RWPE2 (cell line): ENCODE measurements around the gene PPFIA3.

Source experiments
- ATAC-seq: fragments of 200-7000 bp; cut with Tn5 transposase; 3 replicates; pipeline ENCODE4 v1.9.1; 2021; ENCODE audit warnings: low read depth
- DNase-seq: peaks from one replicate; pipeline ENCODE4 v3.0.0-alpha.2; 2020; ENCODE audit warnings: low spot score
- H3K27ac ChIP-seq: fragments of 450-650 bp; 2 replicates; pipeline ENCODE4 v1.5.1; 2017; ENCODE audit warnings: mild to moderate bottlenecking; ENCODE audit not compliant: poor library complexity, severe bottlenecking
- H3K27me3 ChIP-seq: fragments of 250-450 bp; sonication (Bioruptor Pico); 2 replicates; pipeline ENCODE4 v1.5.1; 2021; ENCODE audit warnings: mild to moderate bottlenecking, moderate library complexity; ENCODE audit not compliant: insufficient read depth, poor library complexity, severe bottlenecking
- H3K36me3 ChIP-seq: fragments of 250-450 bp; sonication (Bioruptor Pico); 2 replicates; pipeline ENCODE4 v1.5.1; 2020; ENCODE audit warnings: low read depth, mild to moderate bottlenecking, moderate library complexity
- H3K4me1 ChIP-seq: fragments of 250-450 bp; sonication (Bioruptor Pico); 2 replicates; pipeline ENCODE4 v1.5.1; 2021; ENCODE audit warnings: mild to moderate bottlenecking, moderate library complexity; ENCODE audit not compliant: insufficient read depth, poor library complexity, severe bottlenecking
- H3K4me3 ChIP-seq: fragments of 250-450 bp; sonication (Bioruptor Pico); 2 replicates; pipeline ENCODE4 v1.5.1; 2021; ENCODE audit warnings: mild to moderate bottlenecking, moderate library complexity; ENCODE audit not compliant: severe bottlenecking
- H3K9me3 ChIP-seq: fragments of 250-450 bp; sonication (Bioruptor Pico); 2 replicates; pipeline ENCODE4 v1.5.1; 2021; ENCODE audit warnings: mild to moderate bottlenecking, moderate library complexity; ENCODE audit not compliant: severe bottlenecking
- CTCF ChIP-seq: fragments of 450-650 bp; IDR thresholded peaks from one replicate; pipeline ENCODE4 v1.5.1; 2017; ENCODE audit warnings: mild to moderate bottlenecking, moderate library complexity; ENCODE audit not compliant: poor library complexity, severe bottlenecking

Gene PPFIA3

GRCh38 chr19:49155005-49155819, 35.9 kb downstream of the PPFIA3 start, which contains the start of gene HRC:
Gene HRC, minus strand, starts transcription at chr19:49155396. Its CDS starts 159 bp downstream, at chr19:49155237.
- H3K27ac ChIP-seq = no peak within 1 kb of the TSS
- ATAC-seq (no peak), DNase-seq (no peak)
- H3K4me3 ChIP-seq = no peak within 1 kb of the TSS
- no peaks in the 10 kb centered on the region for H3K27me3 ChIP-seq
- peaks cover 3% of the 10 kb centered on the region for H3K4me1 ChIP-seq
- no peak for TF ChIP-seq CTCF
- 0 out of 2 replicates have a peak, but pooled peaks cover 3% of the 10 kb centered on the region for H3K36me3 ChIP-seq
- no peaks in the 10 kb centered on the region for H3K9me3 ChIP-seq

- Histone ChIP-seq H3K4me1 (peaks cover 3% of the 10 kb centered on the region), H3K27ac (no peak overlapping the region), H3K27me3 (no peaks in the 10 kb centered on the region), H3K9me3 (no peaks in the 10 kb centered on the region), H3K36me3 (0 out of 2 replicates have a peak, but pooled peaks cover 3% of the 10 kb centered on the region), H3K4me3 (no peak overlapping the region)
- no peak for TF ChIP-seq CTCF
- no peak for ATAC-seq
- no peak for DNase-seq
Observed at GRCh38 chr19:49155820-49156346, 36.5 kb downstream of the PPFIA3 start.

- Histone ChIP-seq H3K36me3 (0 out of 2 replicates have a peak, but pooled peaks cover 3% of the 10 kb centered on the region), H3K4me3 (peak within 1 kb of the TSS; percentile 81), H3K4me1 (peaks cover 3% of the 10 kb centered on the region), H3K9me3 (no peaks in the 10 kb centered on the region), H3K27ac (peak within 1 kb of the TSS; percentile 32), H3K27me3 (no peaks in the 10 kb centered on the region)
- ATAC-seq (peak; percentile 97), DNase-seq (peak; percentile 88)
- no peak for TF ChIP-seq CTCF
Observed at GRCh38 chr19:49157445-49158224, 38.3 kb downstream of the PPFIA3 start, which contains the start of gene TRPM4. Gene TRPM4, plus strand, starts transcription at chr19:49157792. Its CDS starts 75 bp downstream, at chr19:49157867.

- Histone ChIP-seq H3K4me1 (peaks cover 3% of the 10 kb centered on the region), H3K27me3 (no peaks in the 10 kb centered on the region), H3K36me3 (0 out of 2 replicates have a peak, but pooled peaks cover 3% of the 10 kb centered on the region), H3K9me3 (no peaks in the 10 kb centered on the region), H3K4me3 (no peak overlapping the region), H3K27ac (no peak overlapping the region)
- DNase-seq (no peak), ATAC-seq (no peak)
- no peak for TF ChIP-seq CTCF
Observed at GRCh38 chr19:49160450-49161189, 41.3 kb downstream of the PPFIA3 start.
